Mammary epithelial cell (primary cell): Measurements from ENCODE around the gene SAMHD1.

Experiments used
- EZH2 ChIP-seq: IDR thresholded peaks from 2 replicates; pipeline ENCODE4 v1.6.1; 2012; ENCODE audit warnings: low read length, inconsistent platforms, borderline replicate concordance
- TF ChIP-seq, protein P1 (sequence below), 2 donors: IDR thresholded peaks in 1 of 2; conservative IDR thresholded peaks in 1 of 2; 2 replicates each; pipeline ENCODE4 v1.5.1; 2011 to 2012; ENCODE audit warnings: inconsistent platforms in 2 of 2, low read length in 2 of 2, mild to moderate bottlenecking in 2 of 2, control low read depth in 1 of 2, low read depth in 1 of 2; ENCODE audit not compliant: insufficient read depth in 1 of 2; ENCODE audit errors: extremely low read depth in 1 of 2

DNA sequence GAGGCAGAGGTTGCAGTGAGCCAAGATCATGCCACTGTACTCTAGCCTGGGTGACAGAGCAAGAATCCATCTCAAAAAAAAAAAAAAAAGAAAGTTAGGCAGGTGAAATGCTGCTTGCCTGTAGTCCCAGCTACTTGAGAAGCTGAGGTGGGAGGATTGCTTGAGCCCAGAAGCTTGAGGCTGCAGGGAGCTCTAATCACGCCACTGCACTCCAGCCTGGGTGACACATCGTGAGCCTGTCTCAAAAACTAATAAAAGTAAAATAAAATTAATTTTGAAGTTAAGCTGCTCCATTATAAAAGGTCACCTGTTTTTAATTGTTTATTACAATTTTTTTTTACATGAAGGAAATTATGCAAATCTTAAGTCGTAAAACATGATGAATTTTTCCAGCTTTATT is 23.2 kb upstream of the SAMHD1 start:
- TF ChIP-seq, protein P1, sequence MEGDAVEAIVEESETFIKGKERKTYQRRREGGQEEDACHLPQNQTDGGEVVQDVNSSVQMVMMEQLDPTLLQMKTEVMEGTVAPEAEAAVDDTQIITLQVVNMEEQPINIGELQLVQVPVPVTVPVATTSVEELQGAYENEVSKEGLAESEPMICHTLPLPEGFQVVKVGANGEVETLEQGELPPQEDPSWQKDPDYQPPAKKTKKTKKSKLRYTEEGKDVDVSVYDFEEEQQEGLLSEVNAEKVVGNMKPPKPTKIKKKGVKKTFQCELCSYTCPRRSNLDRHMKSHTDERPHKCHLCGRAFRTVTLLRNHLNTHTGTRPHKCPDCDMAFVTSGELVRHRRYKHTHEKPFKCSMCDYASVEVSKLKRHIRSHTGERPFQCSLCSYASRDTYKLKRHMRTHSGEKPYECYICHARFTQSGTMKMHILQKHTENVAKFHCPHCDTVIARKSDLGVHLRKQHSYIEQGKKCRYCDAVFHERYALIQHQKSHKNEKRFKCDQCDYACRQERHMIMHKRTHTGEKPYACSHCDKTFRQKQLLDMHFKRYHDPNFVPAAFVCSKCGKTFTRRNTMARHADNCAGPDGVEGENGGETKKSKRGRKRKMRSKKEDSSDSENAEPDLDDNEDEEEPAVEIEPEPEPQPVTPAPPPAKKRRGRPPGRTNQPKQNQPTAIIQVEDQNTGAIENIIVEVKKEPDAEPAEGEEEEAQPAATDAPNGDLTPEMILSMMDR (conservative IDR thresholded peaks at IDR 0.05 in 1 of 2, IDR thresholded peaks at IDR 0.05 in 1 of 2; ENCODE audit: extremely low read depth in 1 of 2, insufficient read depth in 1 of 2, low read depth in 1 of 2, low read length in 2 of 2) = no peak
- TF ChIP-seq EZH2 = no peak
